Measurements from ENCODE around the gene MRFAP1.

Gene MRFAP1

DNA sequence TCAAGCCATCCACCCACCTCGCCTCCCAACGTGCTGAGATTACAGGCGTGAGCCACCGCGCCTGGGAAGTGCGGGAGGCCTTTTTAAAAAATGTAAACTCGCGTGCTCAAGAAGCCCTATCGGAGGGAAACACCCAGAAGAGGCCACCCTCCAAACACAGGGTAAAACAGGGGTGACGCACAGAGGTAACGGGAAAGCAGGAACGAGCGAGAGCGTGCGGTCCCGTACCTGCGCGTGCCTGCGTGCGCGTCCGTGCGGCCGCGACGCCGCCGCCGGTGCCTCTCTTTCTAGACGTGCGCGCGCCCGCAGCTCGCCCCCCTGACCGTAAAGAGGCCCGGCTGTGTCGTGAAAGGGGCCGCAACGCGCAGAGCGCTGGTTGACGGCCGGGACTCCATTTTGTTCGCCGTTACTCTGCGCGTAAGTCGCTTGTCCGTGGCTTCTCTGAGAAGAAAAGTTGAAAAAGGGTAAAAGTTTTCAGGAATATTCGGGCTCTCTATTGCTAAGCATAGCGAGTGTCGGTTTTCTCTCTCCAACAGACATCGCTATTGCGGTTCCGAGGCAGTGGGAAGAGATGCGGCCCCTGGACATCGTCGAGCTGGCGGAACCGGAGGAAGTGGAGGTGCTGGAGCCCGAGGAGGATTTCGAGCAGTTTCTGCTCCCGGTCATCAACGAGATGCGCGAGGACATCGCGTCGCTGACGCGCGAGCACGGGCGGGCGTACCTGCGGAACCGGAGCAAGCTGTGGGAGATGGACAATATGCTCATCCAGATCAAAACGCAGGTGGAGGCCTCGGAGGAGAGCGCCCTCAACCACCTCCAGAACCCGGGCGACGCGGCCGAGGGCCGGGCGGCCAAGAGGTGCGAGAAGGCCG lies at the start of gene MRFAP1:
Gene MRFAP1 (plus strand): TSS at position 394 of the 872 bp plus-strand sequence. CDS start 178 bp downstream, at position 572.
- no peak for FAIRE-seq

DNA sequence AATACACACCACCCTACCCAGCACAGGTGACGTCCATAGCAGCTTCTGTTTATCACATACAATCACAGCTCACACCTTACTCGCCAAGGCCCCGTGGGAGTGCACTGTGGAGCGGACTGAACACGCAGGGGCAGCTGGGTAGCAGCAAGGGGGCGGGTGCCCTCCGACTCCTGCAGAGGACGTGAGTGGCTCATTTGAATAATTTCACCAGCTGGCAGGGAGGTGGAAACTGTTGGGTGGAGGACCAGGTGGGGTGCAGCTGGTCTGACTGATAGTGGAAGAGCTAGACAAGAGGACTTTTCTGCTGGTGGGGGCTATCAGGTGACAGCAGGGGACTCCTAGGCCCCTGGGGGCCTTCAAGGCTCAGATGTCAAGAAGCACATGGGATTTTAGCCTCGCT lies 49.2 kb upstream of the MRFAP1 start:
- FAIRE-seq, result no peak

DNA sequence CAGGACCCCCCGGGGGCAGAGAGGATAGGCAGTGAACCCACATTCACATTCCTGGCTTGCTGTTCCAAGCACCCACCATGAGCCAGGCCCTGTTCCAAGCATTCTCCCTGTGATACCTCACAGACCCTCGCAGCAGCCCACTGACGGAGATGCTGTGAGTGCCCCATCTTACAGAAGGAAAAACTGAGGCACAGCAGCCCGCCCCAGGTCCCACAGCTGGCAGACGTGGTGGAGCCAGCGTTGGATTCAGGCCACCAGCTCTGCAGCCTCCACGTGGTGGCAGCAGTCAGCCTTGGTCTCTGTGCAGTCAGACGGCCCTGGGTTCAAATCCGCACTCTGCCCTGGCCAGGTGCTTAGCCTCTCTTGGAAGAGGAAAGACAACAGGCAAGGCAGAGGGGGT lies 48.7 kb upstream of the MRFAP1 start:
- FAIRE-seq, result no peak

DNA sequence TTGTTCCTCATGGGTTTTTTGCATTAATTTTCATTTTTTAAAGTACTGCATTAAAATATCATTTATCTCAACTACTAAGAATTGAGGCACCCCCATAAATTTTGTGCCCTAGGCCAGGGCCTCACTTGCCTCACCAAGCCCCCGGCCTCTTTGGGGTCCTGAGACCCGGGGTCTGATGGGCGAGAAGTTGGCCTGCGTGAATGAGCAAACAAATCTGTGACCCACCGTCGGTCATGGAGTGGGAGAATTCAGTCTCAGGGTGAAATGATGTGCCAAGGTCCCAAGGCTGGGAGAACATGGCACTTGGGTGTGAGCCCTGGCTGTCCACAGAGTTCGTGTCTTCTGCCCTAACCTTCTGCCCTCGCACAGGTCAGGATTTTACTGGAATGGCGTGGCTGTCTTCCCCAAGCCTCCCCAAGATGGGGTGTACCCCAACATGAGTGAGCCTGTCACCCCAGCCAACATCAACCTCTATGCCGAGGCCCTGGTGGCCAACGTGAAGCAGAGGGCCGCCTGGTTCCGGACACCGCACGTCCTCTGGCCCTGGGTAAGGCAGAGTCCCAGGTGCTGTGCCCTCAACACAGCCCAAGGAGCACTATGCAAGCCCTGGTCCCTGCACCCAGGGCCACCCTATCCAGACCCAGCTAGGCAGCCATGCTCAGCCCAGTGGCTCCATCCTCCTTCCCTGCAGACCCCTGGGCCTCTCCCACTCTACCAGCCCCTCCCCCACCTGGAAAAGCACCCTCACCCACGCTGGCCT lies 47.5 kb upstream of the MRFAP1 start:
- FAIRE-seq, result no peak

DNA sequence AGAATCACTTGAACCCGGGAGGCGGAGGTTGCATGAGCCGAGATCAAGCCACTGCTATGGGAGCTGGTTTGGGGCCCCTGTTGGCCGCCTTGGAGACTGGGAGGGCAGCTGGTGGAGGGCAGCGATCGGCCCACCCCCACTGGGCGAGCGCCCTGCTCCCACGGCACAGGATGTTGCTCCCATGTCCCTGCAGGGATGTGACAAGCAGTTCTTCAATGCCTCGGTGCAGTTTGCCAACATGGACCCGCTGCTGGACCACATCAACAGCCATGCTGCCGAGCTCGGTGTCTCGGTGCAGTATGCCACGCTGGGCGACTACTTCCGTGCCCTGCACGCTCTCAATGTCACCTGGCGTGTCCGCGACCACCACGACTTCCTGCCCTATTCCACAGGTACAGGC lies 46.1 kb upstream of the MRFAP1 start:
- no peak for FAIRE-seq

DNA sequence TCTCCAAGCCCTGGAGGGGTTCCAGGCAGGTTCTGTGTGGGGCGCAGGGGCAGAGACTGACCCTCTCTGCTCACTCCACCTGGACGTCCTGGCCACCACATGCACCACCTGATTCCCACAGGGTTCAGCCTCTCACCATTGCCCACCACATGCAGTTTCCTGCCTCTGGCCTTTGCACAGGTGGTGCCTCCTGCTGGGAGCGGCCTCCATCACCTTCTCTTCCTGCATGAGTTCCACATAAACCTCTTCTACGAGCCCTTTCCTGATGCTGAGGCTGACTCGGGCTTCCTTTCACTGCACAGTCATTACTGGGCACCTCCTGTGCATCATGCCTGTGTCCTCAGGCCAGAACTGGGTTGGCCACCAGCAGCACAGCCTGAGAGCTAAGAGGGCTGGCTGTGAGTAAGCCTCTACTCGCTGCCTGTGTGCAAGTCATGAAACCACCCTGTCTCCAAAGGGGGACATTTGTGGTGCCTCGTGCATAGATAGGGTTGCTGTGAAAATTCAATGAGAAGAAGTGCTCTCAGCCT lies 45.6 kb upstream of the MRFAP1 start:
- no peak for FAIRE-seq

DNA sequence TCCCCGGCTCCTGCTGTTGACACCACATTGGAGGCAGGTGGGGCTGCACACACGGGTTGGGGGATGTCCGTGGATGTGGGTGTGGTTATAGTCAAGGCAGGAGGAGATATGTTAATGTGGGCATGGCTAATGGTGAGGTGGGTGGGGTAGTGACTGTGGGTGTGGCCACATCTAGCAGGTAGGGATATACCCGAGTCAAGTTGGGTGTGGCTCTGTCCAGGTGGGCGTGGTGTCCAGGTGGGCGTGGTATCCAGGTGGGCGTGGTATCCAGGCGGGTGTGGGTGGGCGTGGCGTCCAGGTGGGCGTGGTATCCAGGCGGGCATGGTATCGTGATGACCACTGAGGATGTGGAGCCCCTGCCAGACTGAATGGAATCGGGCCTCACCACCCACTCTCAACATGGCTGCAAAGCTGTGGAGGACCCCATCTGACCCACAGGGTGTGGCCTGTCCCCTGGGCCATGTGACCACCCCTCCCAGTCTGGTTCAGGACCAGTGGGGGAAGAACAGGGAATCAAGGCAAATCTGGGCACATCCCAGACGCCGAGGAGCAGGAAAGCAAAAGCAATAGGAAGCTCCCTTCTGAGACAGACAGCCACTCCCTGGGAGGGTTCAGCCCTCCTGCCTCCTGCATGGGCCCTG lies 44.5 kb upstream of the MRFAP1 start:
- FAIRE-seq, result no peak

DNA sequence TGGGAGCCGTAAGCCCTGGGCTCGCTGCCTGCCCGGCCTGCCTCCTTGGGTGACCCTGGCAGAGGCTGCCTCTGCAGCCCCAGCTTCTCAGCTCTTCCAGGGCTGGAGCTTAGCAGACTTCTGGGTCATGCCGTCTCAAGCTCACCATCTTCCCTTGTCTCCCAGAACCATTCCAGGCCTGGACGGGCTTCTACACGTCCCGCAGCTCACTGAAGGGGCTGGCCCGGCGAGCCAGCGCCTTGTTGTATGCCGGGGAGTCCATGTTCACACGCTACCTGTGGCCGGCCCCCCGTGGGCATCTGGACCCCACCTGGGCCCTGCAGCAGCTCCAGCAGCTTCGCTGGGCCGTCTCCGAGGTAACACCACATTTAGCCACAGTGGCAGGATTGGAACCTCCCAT lies 43.5 kb upstream of the MRFAP1 start:
- FAIRE-seq, result no peak

DNA sequence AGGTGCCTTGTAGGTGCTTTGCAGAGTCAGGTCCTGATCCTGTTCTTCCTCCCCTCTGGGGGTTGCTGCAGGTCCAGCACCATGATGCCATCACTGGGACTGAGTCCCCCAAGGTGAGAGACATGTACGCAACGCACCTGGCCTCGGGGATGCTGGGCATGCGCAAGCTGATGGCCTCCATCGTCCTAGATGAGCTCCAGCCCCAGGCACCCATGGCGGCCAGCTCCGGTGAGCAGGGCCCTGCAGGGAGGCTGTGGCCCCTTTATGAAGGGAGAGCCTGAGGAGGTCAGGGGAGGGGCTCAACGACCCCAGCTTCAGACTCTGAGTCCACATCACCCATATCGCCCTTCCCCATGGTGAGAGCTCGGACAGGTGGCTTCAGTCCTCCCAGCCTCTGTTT lies 42.4 kb upstream of the MRFAP1 start:
- no peak for FAIRE-seq

DNA sequence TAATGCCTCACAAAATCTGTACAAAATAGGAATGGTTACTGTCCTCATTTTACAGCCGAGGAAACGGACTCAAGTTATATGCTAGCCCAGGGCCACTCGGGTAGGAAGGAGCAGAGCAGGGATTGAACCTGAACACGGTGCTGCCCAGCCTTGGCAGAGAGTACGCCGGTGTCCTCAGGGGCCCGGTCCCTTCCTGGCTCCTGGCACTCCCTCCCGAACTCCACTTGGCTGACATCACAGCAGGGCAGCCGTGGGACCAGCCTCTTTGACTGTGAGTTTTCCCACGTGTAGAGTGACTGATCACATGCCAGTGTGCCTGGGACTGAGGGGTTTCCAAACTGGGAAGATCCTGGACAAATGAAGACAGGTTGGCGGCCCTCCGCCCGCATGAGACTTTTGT lies 41.8 kb upstream of the MRFAP1 start:
- FAIRE-seq, result no peak

DNA sequence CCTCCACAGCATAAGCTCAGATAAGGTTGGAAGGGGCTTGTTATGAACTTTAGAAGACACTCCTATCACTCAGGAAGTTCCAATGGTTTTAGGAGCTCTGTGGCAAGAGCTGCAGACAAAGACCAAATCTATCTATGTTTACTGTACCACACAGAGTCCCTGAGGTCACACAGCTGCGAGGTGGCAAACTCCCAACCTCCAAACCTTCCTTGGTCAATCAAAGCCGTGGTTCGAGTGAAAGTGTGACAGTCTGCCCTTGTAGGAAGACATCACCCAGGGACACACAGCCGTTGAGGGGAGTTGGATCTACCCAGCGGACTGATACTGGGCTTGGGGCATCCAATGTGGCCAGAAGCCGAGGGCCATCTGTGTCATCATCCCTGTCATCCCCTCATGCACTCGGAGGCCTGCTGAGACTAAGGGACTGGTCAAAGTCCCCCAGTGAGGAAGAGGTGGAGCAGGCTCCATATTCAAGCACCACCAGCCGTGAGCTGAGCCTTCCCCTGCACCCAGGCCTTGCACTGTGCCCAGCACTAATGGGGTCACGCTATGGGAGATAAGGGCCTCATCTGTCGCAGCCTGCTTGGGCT lies 38.7 kb upstream of the MRFAP1 start:
- no peak for FAIRE-seq

DNA sequence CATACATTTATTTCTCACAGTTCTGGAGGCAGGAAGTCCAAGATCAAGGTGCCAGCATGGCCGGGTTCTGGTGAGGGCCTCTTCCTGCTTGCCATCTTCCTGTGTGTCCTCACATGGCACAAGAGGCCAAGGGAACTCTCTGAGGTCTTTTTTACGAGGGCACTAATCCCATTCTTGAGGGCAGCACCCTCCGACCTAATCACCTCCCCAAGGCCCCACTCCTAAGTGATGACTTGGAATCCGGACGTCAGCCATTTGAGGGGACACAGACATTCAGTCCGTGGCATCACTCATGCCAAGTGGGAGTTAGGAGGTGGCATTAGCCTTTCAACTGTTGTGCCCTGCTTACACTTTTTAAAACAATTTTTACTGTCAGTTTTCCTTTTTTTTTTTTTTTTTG lies 38.2 kb upstream of the MRFAP1 start:
- no peak for FAIRE-seq

DNA sequence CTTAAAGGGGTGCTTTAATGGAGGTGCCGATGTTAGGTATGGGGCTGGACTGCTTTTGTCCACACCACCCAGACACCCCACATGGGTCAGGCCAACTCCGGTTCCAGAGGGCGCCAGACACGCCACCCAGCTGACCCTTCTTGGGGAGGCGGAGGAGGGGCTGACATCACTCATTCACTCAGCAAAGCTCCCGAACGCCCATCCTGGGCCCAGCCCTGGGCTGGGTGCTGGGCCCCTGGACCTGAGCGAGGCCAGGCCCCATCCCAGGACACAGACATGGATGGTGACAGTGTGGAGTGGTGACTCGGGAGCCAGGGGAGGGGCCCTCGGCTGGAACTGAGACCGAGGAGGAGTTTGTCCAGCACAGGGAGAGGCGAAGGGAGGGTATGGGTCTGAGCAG lies 37.4 kb upstream of the MRFAP1 start:
- no peak for FAIRE-seq

DNA sequence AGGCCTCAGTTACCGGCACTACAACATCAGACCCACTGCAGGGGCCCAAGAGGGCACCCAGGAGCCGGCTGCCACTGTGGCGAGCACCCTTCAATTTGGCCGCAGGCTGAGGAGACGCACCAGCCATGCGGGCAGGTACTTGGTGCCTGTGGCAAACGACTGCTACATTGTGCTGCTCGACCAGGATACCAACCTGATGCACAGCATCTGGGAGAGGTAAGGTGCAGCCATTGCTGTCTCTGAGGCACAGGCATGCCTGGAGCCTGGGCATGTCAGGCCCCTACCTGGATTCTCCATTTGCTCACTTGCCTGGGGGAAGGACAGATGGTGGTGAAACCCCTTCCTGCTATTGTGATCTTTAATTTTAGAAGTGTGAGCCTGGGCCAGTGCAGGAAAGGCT lies 35.4 kb upstream of the MRFAP1 start:
- no peak for FAIRE-seq

DNA sequence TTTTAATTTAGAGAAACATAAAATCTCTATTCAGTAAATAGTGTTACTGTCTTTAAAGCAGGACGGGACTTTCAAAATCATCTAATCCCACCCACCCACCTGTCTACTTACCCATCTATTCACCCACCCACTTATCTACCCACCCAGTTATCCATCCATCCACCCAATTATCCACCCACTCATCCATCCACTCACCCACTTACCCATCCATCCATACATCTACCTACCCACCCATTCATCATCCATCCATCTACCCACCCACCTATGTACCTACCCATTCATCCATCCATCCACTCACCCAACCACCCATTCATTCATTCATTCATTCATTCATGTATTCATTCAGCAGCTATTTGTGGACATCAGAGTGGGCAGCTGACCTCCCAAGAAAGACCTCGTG lies 34.9 kb upstream of the MRFAP1 start:
- no peak for FAIRE-seq

DNA sequence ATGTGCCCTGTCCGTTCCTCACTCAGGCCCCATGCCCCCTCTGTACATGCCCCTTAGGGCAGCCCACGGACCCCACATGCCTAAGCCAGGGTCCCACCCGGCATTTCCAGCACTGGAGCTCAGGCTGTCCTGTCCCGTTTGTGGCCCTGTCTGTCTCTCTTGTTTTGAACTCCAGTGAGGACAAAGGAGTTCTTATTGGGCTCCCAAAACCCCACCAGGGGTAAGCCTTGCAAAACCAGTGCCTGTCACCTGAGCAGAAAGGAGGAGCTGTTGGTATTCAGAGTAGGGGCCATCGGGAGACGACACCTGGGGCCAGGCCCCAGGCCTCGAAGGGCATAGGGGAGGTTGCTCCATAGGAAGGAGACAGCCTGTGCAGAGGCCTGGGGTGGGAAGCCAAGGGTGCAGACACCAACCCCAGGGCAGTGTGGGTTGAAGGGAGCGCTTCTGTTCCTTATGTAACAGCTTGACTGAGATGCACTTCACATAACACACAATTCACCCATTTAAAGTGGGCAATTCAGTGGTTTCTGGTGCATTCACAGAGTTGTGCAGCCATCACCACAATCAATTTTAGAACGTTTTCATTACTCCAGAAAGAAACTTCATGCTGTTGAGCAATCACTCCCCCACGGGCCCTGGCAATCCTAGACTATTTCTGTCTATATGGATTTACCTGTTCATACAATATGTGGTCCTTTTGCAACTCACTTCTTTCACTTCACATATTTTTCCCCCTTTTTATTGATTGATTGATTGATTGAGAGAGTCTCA lies 33.8 kb upstream of the MRFAP1 start:
- FAIRE-seq, result no peak

DNA sequence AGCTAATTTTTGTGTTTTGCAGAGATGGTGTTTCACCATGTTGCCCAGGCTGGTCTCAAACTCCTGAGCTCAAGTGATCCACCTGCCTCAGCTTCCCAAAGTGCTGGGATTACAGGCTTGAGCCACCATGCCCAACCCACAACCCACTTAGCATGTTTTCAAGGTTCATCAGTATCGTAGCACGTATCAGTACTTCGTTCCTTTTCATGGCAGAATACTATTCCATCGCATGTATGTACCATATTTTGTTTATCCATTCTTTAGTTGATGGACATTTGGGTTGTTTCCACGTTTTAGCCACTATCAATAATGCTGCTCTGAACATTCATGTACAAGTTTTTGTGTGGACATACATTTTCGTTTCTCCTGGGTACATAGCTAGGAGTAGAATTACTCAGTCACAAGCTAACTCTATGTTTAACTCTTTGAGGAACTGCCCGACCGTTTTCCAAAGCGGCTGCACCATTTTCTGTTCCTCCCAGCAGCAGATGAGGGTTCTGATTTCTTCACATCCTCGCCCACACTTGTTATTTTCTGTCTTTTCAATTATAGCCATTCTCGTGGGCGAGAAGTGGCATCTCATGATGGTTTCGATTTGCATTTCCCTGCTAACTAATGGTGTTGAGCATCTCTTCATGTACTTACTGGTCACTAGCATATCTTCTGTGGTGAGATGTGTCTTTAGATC lies 33.0 kb upstream of the MRFAP1 start:
- no peak for FAIRE-seq

DNA sequence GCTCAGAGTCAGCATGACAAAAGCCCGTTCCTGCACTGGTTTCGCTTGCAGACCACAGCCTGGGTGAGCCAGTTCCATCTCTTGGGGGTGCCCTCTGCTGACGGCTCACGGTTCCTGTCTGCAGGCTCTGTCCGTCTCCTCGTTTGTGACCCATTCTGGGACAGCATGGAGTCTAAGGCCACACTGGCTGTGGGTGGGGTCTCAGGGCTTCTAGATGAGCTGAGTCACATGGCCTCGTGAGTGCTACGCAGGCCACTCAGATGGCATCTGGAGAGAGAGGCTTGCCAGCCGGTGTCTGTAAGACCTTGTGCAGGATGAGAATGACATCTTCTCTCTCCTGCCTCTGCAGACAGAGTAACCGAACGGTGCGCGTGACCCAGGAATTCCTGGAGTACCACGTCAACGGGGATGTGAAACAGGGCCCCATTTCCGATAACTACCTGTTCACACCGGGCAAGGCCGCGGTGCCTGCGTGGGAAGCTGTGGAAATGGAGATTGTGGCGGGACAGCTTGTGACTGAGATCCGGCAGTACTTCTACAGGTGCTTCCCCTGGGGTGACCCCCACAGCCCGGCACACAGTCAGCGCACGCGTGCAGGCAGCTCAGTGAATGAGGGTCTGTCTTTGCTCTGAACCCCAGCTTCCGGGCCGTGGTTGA lies 31.6 kb upstream of the MRFAP1 start:
- FAIRE-seq, result no peak

DNA sequence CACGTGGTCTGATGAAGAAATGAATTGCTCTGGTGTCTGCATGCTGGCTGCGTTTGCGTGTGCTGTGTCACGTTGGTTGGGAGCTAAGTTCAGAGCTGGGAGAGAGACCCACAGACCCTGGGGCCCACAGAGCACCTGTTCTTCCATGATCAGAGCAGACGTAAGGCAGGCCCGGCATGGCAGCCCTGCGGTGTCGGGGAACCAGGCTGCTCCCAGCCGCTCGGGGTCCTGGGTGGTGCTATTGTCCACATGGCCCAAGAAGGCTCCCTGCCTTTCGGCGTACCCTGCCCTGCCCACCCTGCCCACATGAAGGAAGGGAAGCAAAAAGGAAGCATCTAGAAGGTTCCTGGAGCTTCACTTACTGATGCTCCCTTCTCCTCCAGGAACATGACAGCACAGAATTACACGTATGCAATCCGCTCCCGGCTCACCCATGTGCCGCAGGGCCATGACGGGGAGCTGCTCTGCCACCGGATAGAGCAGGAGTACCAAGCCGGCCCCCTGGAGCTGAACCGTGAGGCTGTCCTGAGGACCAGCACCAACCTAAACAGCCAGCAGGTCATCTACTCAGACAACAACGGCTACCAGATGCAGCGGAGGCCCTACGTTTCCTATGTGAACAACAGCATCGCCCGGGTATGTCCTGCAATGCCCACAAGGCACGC lies 30.9 kb upstream of the MRFAP1 start:
- FAIRE-seq, result no peak

DNA sequence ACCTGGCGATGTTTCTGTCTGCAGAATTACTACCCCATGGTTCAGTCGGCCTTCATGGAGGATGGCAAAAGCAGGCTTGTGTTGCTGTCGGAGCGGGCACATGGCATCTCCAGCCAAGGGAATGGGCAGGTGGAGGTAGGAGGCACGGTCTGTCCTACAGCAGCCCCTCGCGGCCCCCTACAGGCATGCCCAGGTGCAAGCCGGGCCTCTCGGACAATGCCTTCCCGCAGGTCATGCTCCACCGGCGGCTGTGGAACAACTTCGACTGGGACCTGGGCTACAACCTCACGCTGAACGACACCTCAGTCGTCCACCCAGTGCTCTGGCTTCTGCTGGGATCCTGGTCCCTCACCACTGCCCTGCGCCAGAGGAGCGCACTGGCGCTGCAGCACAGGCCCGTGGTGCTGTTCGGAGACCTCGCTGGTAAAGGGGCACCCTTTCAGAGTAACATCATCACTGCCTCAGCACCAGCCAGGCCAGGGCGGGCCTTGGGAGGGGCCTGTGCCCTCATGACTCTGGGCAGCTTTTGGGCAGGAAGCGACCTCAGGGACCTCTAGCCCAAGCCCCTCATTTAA lies 29.5 kb upstream of the MRFAP1 start:
- no peak for FAIRE-seq

Data from A204.1 (cell line).